Heart right ventricle (tissue), 16 donors: ENCODE data around the gene RALGPS1. TPM values are rescaled to one million over a fixed set of nuclear protein-coding genes. Genes with fewer than 3 reads are reported as not detected.
A peak's percentile ranks its signal among the peaks of the same experiment; 100 is the strongest.

Experiments
- ATAC-seq, 8 donors: fragments of 200-7000 bp; cut with Tn5 transposase; one replicate each; pipeline ENCODE4 v1.9.1; 2020; ENCODE audit warnings: mild to moderate bottlenecking in 8 of 8, moderate library complexity in 8 of 8, moderate number of reproducible peaks in 1 of 8
- DNase-seq, 2 donors: peaks; one replicate each; pipeline ENCODE4 v3.0.0-alpha.2; 2020
- H3K27ac ChIP-seq, 10 donors: fragments of 200-600 bp; sonication (generic) in 2 of 10; one replicate each; pipeline versions ENCODE4 v1.5.0 to v1.8.0; 2020 to 2022; ENCODE audit warnings: mild to moderate bottlenecking in 3 of 10
- H3K27me3 ChIP-seq, 7 donors: fragments of 200-600 bp; one replicate each; pipeline ENCODE4 v1.8.0; 2021 to 2022; ENCODE audit warnings: mild to moderate bottlenecking in 2 of 7
- H3K36me3 ChIP-seq, 9 donors: fragments of 200-600 bp; sonication (generic) in 1 of 9; one replicate each; pipeline versions ENCODE4 v1.5.0 to v1.8.0; 2020 to 2022; ENCODE audit warnings: mild to moderate bottlenecking in 2 of 9
- H3K4me1 ChIP-seq, 9 donors: fragments of 200-600 bp; sonication (generic) in 1 of 9; one replicate each; pipeline versions ENCODE4 v1.5.0 to v1.8.0; 2020 to 2022; ENCODE audit warnings: mild to moderate bottlenecking in 4 of 9
- H3K4me3 ChIP-seq, 10 donors: fragments of 200-600 bp; sonication (generic) in 2 of 10; one replicate each; pipeline versions ENCODE4 v1.5.0 to v1.8.0; 2020 to 2022; ENCODE audit warnings: mild to moderate bottlenecking in 7 of 10, moderate library complexity in 2 of 10
- H3K9me3 ChIP-seq, 11 donors: fragments of 200-600 bp in 10 of 11; sonication (generic) in 2 of 11; one replicate each; pipeline versions ENCODE4 v1.5.0 to v1.8.0; 2013 to 2022; ENCODE audit warnings: mild to moderate bottlenecking in 2 of 11, control low read depth in 1 of 11, moderate library complexity in 1 of 11
- WGBS, 2 donors: extraction: QIAGEN DNeasy Blood & Tissue Kit; methylation state at CpG; one replicate each; pipeline ENCODE4 v1.1.7; 2013; ENCODE audit warnings: inconsistent platforms in 1 of 2; 5-methylcytosine and 5-hydroxymethylcytosine counted together
- intact Hi-C, 10 donors: fragments of 100-400 bp; cut with DNase I; formaldehyde crosslinking; loops; one replicate each; pipeline versions ENCODE4 v1.11.1 to v1.14.2; 2022
- polyA plus RNA-seq, 2 donors: library from polyadenylated mRNA; stranded (reverse); fragments of 200-250 nt; gene quantifications; one replicate each; pipeline ENCODE4 v1.2.3, GENCODE V29; 2013
- total RNA-seq, 10 donors: library from RNA; stranded (reverse); fragmentation: NEBNext Ultra II Directional in 3 of 10; extraction: Animal tissue kit (Norgen Biotek cat#: 25700) in 3 of 10; gene quantifications; one replicate each; pipeline versions ENCODE4 v1.2.1 to v1.2.4, GENCODE V29; 2021 to 2023
- TF ChIP-seq, protein P1 (sequence below), 9 donors: fragments of 200-600 bp; sonication (generic) in 2 of 9; IDR thresholded peaks; one replicate each; pipeline versions ENCODE4 v1.5.0 to v1.8.0; 2021 to 2022; ENCODE audit warnings: antibody characterized with exemption in 9 of 9, mild to moderate bottlenecking in 5 of 9, moderate library complexity in 1 of 9
- donor health status: Arrhythmogenic right ventricular cardiomyopathy.
- donor health status: ischemic (EF 13 %, LVEDD 7.1; RV severe dilation, severe dysfunction).
- donor health status: healthy with polysubstance abuse.
- donor health status: DM: no; HTN: yes; CAD: no.
- donor health status: DM: no; HTN: no; CAD: no.
- donor health status: ischemic (EF 25% LVEDD 6.9; RV normal size, moderate dysfunction).
- donor health status: ischemic (EF 25% LVEDD 5.7; RV mildly dilated, moderate dysfunction).
- donor health status: healthy.
- donor health status: DM: yes; HTN: yes; CAD: no.
- donor health status: Ischemic cardiomyopathy.
- donor health status: ischemic (EF 35%, LVEDD 5.7; RV mildly dilated, moderate dysfunction).
- donor health status: nonischemic (EF 11% LVEDD 7.7; RV severe dilation, severe dysfunction).
- donor health status: DM: yes; HTN: yes; CAD: no.
- donor health status: PGD.
- donor health status: ischemic (EF 29% LVEDD 5.4; RV normal size, mild dysfunction).
- donor health status: nonischemic (EF 23%, LVEDD 6.1; RV moderate dilation, normal function).

The RALGPS1 gene
- total and polyA plus RNA-seq, 12 donors: 4.2 to 25.0 (median 16.8) TPM

DNA sequence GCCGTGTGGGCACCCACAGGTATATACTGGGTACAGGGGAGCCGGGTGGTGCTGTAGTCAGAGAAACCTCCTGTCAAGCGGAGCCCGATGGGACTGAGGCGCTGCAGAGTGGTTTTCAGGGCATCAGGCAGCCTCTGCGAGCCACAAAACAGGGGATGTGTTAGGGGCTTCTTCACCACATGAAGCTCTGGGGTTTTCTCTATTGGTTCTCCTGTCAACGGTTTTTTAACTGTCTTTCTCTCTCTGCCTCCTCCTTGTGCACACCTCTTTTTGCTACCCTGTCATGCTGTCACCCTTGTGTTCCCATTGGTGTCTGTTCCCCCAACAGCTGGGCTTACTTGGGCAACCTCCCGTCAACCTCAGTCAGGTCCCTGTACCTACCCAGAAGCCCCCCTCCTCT, 19.9 kb downstream of the RALGPS1 start:
- no peak overlapping the region for H3K4me3 ChIP-seq
- intact Hi-C loops: no loop called here

DNA sequence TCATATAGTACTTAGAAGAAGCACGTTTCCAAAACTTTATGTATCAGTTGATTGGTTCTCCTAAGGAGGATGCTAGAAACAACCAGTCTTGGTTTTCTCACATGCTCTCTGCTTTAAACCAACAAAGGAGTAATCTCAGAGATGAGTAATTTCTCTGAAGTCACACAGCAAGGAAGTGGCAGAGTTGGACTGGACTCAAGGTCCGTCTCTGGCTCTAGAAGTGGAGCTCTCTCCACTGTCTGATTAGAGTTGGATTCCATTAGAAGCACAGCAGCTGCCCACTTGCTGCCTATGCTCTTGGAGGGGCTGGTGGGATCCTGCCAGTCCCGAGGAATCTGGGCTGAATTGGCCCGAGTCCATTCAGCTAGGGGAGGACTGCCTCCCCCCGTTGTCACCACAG, 21.0 kb downstream of the RALGPS1 start:
- WGBS, 2 donors: 63 to 70% methylated on average over 5 of the region's 5 CpGs
- Histone ChIP-seq H3K4me1 (peaks cover 0 to 28% (median 5%) of the 10 kb centered on the region in 9 donors), H3K4me3 (no peak overlapping the region), H3K36me3 (no peaks in the 10 kb centered on the region), H3K27ac (no peak overlapping the region), H3K9me3 (peaks cover 0 to 5% (median 0%) of the 10 kb centered on the region in 11 donors), H3K27me3 (no peaks in the 10 kb centered on the region)
- intact Hi-C loops: no loop called here
- TF ChIP-seq, protein P1, sequence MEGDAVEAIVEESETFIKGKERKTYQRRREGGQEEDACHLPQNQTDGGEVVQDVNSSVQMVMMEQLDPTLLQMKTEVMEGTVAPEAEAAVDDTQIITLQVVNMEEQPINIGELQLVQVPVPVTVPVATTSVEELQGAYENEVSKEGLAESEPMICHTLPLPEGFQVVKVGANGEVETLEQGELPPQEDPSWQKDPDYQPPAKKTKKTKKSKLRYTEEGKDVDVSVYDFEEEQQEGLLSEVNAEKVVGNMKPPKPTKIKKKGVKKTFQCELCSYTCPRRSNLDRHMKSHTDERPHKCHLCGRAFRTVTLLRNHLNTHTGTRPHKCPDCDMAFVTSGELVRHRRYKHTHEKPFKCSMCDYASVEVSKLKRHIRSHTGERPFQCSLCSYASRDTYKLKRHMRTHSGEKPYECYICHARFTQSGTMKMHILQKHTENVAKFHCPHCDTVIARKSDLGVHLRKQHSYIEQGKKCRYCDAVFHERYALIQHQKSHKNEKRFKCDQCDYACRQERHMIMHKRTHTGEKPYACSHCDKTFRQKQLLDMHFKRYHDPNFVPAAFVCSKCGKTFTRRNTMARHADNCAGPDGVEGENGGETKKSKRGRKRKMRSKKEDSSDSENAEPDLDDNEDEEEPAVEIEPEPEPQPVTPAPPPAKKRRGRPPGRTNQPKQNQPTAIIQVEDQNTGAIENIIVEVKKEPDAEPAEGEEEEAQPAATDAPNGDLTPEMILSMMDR (IDR thresholded peaks at IDR 0.05): no peak
- DNase-seq: no peak
- ATAC-seq: no peak

More for the DNA sequence above, 19.9 kb downstream of the RALGPS1 start:
- H3K4me1 ChIP-seq: peaks cover 0 to 28% (median 5%) of the 10 kb centered on the region in 9 donors
- ATAC-seq (no peak), DNase-seq (no peak)
- no peak overlapping the region for H3K27ac ChIP-seq
- no peaks in the 10 kb centered on the region for H3K27me3 ChIP-seq
- WGBS, 2 donors: 94 to 98% methylated on average over 8 of the region's 8 CpGs
- no peaks in the 10 kb centered on the region for H3K36me3 ChIP-seq
- TF ChIP-seq, protein P1 (IDR thresholded peaks at IDR 0.05): no peak
- peaks cover 0 to 5% (median 0%) of the 10 kb centered on the region in 11 donors for H3K9me3 ChIP-seq

DNA sequence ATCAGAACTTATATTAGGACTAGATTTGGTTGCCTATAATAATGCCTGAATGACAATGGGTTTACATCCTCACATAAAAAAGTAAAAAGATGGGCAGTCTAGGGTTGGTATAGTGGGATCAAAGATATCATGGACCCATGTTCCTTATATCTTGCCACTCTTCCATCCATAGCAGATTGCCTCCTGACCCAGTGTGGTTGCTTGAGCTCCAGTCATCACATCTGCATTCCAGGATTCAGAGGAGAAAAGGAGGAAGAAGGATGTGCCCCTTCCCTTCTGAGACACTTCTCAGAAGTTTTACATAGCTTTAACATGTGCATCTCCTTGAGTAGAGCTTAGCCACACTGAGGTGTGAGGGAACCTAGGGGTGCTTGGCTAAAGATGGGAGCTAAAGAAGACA, 22.9 kb downstream of the RALGPS1 start:
- no peaks in the 10 kb centered on the region for H3K36me3 ChIP-seq
- intact Hi-C loops: no loop called here

DNA sequence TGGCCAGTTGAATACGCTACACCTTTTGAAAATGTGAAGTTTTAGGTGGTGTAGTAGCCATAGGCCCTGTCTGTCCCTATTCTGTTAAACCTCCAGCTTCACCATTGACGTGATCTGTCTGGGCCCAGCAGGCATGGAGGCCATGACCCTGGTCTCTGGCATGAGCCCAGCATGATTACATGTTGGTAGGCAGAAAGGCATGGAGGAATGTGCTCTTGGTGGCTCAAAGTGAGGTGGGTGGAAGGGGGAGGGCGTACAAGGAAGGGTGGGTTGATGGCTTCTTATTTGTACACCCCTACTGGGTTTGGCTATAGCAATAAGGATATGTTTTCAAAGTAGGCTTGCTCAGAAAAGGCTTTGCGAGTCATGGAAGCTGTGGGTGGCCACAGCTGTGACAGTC, 23.7 kb downstream of the RALGPS1 start:
- WGBS, 2 donors: 80 to 85% methylated on average over 4 of the region's 4 CpGs
- intact Hi-C loops: no loop called here
- peaks cover 0 to 53% (median 25%) of the 10 kb centered on the region in 9 donors for H3K4me1 ChIP-seq
- no peak overlapping the region for H3K4me3 ChIP-seq
- DNase-seq: no peak
- no peaks in the 10 kb centered on the region for H3K27me3 ChIP-seq
- no peaks in the 10 kb centered on the region for H3K36me3 ChIP-seq
- H3K27ac ChIP-seq: peak overlapping the region in 1 of 10 donors; percentile 33
- ATAC-seq: peak in 2 of 8 donors; percentile 40 to 46
- H3K9me3 ChIP-seq: peaks cover 0 to 5% (median 0%) of the 10 kb centered on the region in 11 donors
- TF ChIP-seq, protein P1 (IDR thresholded peaks at IDR 0.05): no peak

More for the DNA sequence above, 22.9 kb downstream of the RALGPS1 start:
- Histone ChIP-seq H3K27me3 (no peaks in the 10 kb centered on the region), H3K9me3 (peaks cover 0 to 5% (median 0%) of the 10 kb centered on the region in 11 donors), H3K4me1 (peaks cover 0 to 45% (median 18%) of the 10 kb centered on the region in 9 donors), H3K27ac (no peak overlapping the region), H3K4me3 (no peak overlapping the region)
- ATAC-seq: no peak
- TF ChIP-seq, protein P1 (IDR thresholded peaks at IDR 0.05): no peak
- no peak for DNase-seq
